Brain pericyte (primary cell): ENCODE results near the gene RAB3A.
A peak's percentile ranks its signal among the peaks of the same experiment; 100 is the strongest.

Source experiments
- DNase-seq: peaks from one replicate; pipeline ENCODE4 v3.0.0-alpha.2; 2012; ENCODE audit warnings: low read depth, low spot score

RAB3A gene

GRCh38 chr19:18203863-18204393, at the start of gene RAB3A:
Gene RAB3A, minus strand, starts transcription at chr19:18204042. Its CDS starts 1,302 bp downstream, at chr19:18202740.
- DNase-seq: peak; percentile 100

- DNase-seq: no peak
Measured at GRCh38 chr19:18253130-18253529, 49.3 kb upstream of the RAB3A start.

GRCh38 chr19:18252370-18252717, 48.5 kb upstream of the RAB3A start:
- DNase-seq: no peak

- no peak for DNase-seq
Measured at GRCh38 chr19:18251587-18252369, 47.9 kb upstream of the RAB3A start.

GRCh38 chr19:18249834-18250233, 46.0 kb upstream of the RAB3A start:
- DNase-seq: no peak

- no peak for DNase-seq
Measured at GRCh38 chr19:18245297-18245696, 41.5 kb upstream of the RAB3A start.

- no peak for DNase-seq
Measured at GRCh38 chr19:18239303-18239702, 35.5 kb upstream of the RAB3A start.

- DNase-seq: no peak
Measured at GRCh38 chr19:18234194-18234593, 30.4 kb upstream of the RAB3A start.

- DNase-seq: no peak
Measured at GRCh38 chr19:18233224-18233825, 29.5 kb upstream of the RAB3A start.

GRCh38 chr19:18232540-18233223, 28.8 kb upstream of the RAB3A start:
- DNase-seq: no peak

- DNase-seq: no peak
Measured at GRCh38 chr19:18231775-18232174, 27.9 kb upstream of the RAB3A start.

- DNase-seq: no peak
Measured at GRCh38 chr19:18230941-18231734, 27.3 kb upstream of the RAB3A start.

GRCh38 chr19:18229915-18230314, 26.1 kb upstream of the RAB3A start:
- DNase-seq: no peak

GRCh38 chr19:18229474-18229873, 25.6 kb upstream of the RAB3A start:
- no peak for DNase-seq

GRCh38 chr19:18227781-18228271, 24.0 kb upstream of the RAB3A start:
- DNase-seq: no peak

GRCh38 chr19:18226956-18227780, 23.3 kb upstream of the RAB3A start:
- DNase-seq: no peak

- DNase-seq: no peak
Measured at GRCh38 chr19:18225702-18226468, 22.0 kb upstream of the RAB3A start, which contains the start of gene PDE4C. Gene PDE4C, minus strand, starts transcription at chr19:18226438. Its CDS starts 23 bp downstream, at chr19:18226415.

- no peak for DNase-seq
Measured at GRCh38 chr19:18225355-18225701, 21.5 kb upstream of the RAB3A start.

GRCh38 chr19:18224525-18225354, 20.9 kb upstream of the RAB3A start:
- peak; percentile 97 for DNase-seq
